ENCODE data around the gene LRBA.

LRBA gene

DNA sequence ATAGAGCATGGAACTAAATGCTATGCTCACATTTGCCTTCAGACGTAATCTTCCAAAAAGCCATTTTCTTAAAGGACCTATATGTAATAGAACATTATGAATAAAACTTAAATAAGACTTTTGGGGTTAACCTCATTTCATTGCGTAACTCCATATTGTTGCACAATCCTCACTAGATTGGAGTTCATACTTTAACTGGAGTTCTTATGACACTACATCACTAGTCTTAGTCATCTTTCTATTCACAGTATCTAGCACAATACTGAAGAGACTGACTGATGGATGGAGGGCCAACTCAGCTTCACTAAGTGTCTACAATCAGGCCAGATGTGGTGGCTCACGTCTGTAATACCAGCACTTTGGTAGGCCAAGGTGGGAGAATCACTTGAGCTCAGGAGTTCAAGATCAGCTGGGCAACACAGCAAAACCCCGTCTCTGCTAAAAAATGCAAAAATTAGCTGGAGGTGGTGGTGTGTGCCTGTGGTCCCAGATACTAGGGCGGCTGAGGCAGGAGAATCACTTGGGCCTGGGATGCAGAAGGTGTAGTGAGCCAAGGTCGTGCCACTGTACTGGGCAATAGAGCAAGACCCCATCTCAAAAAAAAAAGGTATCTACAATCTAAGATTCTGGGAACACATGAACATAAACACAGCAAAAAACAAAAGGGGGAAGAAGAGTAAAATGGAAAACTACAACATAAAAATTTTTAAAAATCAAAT lies 513.9 kb downstream of the LRBA start:
- no peak for DNase-seq (ENCODE audit: low spot score)

DNA sequence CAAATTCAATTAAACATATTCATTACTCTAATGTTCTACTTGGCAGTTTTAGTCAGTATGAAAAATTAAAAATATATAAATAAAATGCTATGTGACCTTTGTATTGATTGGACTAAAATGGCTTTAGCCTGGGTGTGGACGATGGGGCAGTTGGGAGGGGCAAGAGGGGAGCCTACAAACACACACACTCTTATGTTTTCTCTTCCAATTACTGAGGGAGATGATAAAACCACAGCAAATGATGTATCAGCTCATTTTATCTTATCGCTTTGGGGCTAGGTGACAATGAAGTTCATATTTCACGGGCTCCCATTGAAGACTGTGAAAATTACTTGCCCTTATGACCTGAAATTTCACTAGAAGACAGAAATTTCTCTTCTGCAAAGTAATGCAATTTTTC lies 517.5 kb downstream of the LRBA start:
- DNase-seq (ENCODE audit: low spot score) = no peak

DNA sequence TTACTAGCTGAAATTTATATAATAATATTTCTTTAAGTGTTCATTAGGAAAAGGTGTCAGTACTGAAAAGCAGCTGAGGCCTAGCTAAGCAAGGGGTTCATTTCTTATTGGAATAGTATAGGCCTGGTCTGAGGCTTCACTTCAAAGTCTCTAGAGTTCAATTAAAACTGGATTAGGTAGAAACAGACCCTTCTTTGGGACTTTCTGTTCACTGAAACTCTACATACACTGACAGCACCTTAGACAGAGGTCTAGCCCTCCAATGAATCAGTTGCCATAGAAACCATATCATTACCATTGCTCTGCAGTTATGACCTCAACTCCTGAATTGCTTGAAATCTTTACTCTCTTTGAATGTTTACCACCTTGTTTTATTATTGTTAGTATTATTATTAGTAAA lies 519.5 kb downstream of the LRBA start:
- no peak for DNase-seq (ENCODE audit: low spot score)

GRCh38 chr4:150493851-150494250 lies 521.2 kb downstream of the LRBA start:
- DNase-seq (ENCODE audit: low spot score) = no peak

DNA sequence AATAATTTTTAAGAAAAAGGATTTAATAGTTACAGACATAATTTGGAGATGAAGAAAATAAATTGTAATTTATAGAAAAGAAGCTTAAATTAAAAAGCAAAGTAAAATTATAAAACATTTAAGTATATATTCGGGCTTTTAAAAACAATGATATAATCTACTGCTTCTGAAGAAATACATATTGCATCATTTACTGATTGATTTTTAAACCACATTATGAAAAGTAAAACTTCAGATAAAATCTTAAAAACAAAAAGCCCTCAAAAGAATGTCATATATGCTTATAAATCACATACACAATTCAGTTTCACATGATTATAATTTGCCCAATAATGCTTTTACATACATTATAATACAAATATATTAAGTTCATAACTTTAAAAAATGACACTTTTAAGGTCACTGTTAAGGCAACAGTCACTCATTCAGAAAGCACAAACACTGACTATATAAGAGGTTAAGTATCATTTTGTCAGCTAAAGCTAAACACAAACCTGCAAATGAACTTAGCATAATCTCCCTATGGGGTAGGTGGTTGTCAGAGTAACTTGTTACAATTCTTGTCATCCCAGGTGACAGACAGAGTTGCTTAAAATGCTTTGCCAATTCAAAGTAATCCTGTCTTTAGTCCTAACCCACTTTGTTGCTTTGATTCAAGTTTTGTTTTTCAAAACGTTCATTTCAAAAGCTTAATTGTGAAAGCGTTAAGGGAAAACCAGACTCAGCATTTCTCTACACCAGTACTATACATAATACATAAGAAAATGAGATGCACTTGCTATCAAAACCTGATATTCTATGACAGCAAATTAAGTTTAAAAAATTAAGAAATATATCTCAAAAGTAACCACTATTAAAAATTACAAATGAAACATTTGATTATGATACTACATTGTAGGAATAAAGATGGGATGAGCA lies 523.7 kb downstream of the LRBA start:
- DNase-seq (ENCODE audit: low spot score) = no peak

DNA sequence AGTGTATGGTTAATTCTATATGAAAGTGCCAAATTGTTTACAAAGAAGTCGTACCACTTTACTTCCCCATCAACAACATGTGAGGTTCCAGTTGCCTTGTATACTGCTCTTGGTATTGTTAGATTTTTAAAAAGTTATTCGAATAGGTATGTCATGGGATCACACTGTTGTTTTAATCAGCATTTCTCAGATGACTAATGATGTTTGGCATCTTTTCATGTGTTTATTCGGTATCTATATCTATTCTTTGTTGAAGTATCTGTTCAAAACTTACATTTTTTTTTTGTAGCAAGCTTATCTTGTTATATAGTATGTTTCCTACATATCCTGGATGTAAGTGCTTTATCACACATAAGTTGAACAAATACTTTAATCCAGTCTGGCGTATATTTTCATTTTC lies 532.5 kb downstream of the LRBA start:
- no peak for DNase-seq (ENCODE audit: low spot score)

DNA sequence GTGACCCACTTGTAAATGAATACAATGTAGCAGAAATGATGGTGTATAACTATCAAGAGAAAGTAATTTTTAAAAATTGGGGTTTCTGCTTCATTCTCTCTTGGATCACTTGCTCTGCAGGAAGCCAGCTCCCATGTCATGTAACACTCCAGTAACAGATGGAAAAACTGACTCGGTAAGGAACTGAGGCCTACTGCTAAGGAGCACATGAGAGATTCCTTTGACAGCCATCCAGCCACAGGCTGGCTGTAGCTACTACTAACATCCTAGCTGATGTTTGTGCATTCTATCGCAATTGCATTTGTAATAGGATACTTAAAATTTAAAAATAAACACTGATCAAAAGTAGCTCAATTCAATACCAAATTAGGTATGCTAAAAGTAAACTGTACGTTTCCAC lies 535.4 kb downstream of the LRBA start:
- DNase-seq (ENCODE audit: low spot score) = no peak

GRCh38 chr4:150477869-150478268 lies 537.2 kb downstream of the LRBA start:
- DNase-seq (ENCODE audit: low spot score) = no peak

- DNase-seq (ENCODE audit: low spot score) = no peak
Measured at GRCh38 chr4:150476776-150477175, 538.3 kb downstream of the LRBA start.

DNA sequence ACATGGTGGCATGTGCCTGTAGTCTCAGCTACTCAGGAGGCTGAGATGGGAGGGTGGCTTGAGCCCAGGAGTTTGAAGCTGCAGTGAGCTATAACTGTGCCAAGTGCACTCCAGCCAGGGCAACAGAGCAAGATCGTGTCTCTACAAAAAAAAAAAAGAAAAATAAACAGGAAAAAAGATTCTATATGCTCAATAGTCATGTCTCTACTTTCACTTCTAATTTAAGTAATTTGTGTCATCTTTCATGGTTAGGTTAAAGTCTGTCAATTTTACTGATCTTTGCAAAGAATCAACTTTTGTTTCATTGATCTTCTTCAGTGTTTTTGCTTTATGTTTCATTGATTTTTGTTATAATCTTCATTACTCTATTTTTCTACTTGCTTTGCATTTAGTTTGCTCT lies 539.3 kb downstream of the LRBA start:
- DNase-seq (ENCODE audit: low spot score) = no peak

GRCh38 chr4:150464523-150464922 lies 550.6 kb downstream of the LRBA start:
- DNase-seq (ENCODE audit: low spot score) = no peak

GRCh38 chr4:150462743-150463142 lies 552.3 kb downstream of the LRBA start:
- no peak for DNase-seq (ENCODE audit: low spot score)

DNA sequence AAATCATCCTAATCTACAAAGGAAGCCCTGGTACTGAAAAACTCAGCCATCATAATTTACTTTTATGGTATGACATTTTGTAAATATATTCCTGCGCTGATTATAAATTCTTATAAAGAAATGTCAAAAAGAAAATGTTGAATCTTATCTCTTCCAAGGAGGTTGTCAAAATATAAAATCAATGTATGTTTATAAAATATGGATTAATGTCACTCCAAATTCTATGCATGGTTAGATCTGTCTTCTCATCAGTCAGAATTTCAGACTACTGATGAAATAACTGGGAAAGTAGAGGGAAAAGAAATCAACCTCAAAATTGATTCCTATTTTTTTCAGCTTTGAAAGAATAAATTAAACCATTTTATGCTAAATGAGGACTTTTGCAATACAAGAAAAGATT lies 553.1 kb downstream of the LRBA start:
- DNase-seq (ENCODE audit: low spot score) = no peak

DNA sequence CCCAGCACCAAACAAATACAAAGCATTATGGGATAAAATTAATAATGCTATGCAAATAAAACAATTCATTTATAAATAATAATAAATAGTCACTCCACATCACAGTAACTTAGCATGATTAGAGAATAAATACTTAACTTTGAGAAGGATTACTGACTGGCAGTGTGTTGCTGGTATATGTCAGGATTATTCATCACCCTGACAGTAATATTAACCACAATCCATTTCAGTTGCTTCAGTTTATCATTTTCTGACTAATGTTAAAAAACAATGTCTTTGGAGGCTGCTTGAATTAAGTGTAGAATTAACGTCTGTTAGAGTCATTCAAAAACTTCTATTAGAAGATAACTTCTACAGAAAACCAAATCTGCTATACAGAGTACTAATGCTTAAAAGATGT lies 557.3 kb downstream of the LRBA start:
- no peak for DNase-seq (ENCODE audit: low spot score)

DNA sequence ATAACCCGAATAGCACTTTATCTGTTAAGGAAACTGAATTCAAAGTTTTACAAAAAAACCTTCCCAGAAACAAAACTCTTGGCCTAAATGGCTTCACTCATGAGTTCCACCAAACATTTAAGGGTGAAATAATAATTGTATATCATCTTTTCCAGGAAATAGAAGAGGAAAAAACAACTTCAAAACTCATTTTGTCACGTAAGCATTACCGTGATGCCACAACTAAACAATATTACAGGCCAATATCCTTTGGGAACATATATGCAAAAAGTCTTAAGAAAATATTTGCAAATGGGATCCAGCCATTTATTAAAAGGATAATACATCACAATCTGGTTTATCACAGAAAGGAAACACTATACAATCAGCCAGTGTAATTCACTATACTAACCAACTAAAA lies 563.2 kb downstream of the LRBA start:
- no peak for DNase-seq (ENCODE audit: low spot score)

DNA sequence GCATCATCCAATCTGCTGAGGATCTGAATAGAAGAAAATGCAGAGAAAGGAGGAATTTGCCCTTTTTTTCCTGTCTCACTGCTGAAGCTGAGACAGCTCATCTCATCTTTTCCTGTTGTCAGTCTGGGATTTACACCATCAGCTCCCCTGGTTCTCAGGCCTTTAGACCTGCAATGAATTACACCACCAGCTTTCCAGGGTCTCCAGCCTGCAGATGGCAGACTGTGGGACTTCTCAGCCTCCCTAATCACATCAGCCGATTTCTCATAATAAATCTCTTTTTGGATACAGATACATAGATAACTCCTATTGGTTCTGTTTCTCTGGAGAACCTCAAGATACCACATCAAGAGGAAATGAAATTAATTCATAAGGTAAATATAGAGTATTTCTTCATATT lies 567.7 kb downstream of the LRBA start:
- DNase-seq (ENCODE audit: low spot score) = no peak

GRCh38 chr4:150439451-150439933 lies 575.6 kb downstream of the LRBA start:
- DNase-seq (ENCODE audit: low spot score) = no peak

DNA sequence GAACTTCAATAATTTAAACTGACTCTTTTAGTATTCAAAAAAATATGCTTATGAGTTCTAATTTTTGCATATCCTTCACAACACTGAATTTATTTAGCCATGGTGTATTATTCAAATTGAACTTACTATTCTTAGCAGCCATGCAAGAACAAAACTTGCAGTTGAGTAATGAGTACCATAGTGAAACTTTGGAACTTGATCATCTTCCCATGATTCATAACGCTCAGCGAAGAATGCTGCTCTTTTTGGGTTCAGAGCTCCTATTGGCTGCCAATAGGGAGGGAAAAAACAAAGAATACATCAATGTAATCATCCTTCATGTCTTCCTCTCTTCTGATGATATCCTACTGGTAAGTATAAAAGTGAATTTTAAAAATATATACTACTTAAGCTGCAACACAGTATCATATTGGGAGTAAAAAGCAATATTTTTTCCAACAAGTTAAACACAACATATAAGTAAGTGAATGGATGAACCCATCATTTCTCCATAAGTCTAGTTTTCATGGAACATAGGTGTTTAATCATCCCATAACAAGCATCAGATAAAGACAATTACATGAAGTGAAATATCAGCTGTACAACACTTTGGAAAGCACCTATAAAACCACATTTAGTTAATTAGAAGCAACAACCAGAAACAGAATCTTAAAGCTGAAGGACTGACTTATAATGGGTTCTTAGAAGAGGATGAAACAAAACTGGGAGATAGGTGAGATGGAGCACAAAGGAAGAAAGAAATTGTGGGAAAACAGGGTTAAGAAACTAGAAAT lies 578.3 kb downstream of the LRBA start:
- DNase-seq (ENCODE audit: low spot score) = no peak

- no peak for DNase-seq (ENCODE audit: low spot score)
Measured at GRCh38 chr4:150431221-150431620, 583.9 kb downstream of the LRBA start.

GRCh38 chr4:150425161-150425560 lies 589.9 kb downstream of the LRBA start:
- DNase-seq (ENCODE audit: low spot score) = no peak

DNA sequence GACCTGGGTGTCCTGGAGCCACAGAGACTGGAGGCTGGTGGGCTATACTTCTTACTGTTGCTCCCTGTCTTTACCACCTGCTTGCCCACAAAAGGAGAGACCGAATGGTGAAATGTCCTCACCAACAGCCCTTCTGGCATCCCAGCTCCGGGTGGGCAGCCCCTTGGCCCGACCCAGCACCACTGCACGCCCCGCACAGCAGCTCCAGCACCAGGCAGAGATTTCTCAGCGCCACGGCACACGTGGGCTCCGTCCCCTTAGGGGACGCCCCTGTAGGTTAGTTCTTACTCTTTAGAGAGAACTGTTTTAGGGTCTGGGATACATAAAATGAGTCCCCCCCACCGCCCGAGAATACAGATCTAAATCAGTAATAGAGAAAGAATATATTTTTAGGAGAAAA lies 591.6 kb downstream of the LRBA start:
- DNase-seq (ENCODE audit: low spot score) = no peak

DNA sequence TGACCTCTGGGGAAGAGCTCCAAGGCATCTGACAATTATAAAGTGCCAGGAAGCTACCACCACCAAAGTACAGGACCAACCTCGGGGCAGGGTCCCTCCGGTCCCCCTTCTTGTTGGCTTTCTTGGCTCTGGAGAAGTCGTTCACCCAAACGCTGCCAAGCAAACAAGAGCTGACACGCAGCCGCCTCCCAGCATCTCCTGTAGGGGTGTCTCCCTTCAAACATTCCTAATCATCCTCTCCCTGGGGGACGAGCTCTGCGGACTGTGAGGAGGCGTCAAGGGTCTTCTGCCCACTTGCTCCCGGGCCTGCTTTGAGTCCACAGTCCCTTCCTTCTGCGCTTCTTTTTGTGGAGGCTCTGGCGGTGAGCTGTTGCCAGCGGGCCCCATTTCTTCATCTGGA lies 592.0 kb downstream of the LRBA start:
- no peak for DNase-seq (ENCODE audit: low spot score)

DNA sequence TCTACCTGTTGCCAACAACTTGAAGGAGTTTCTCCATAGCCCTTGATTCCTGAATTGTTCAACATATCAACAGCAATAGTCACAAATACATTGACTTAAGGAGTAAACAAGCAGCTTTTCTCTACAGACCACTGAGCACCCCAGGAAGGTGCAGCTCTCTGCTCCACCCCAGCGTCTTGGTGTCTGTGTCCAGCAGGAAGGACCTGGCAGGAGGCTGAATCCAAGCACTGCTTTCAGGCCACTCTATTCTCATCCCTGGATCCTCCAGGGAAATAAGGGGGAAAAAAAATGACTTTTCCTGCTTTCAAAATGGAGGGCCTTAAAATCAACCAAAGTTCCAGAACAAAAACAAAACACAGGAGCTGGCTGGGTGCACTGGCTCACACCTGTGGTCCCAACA lies 593.5 kb downstream of the LRBA start:
- DNase-seq (ENCODE audit: low spot score) = no peak
